ENCODE data around the gene SIMC1. TPM values are rescaled to one million over a fixed set of nuclear protein-coding genes. Genes with fewer than 3 reads are reported as not detected.
A peak's percentile ranks its signal among the peaks of the same experiment; 100 is the strongest.
"Not testable (repeated sequence)": the region's sequence is repeated elsewhere in the genome, so short reads cannot be mapped to it uniquely, and the experiment has no call there.

The SIMC1 gene
- 10 to 100 TPM; 28.4 to 30.3 TPM for total RNA-seq

GRCh38 chr5:176237971-176238644, at the start of gene SIMC1:
TSS of gene SIMC1 (plus strand) at chr5:176238424. CDS start at chr5:176238509, 85 bp downstream.
- H3K27me3 Mint-ChIP-seq (ENCODE audit: low read depth); CTCF ChIA-PET; intact Hi-C loops (cut with micrococcal nuclease); H3K36me3 Mint-ChIP-seq (ENCODE audit: low read depth); H3K9me3 Mint-ChIP-seq: not testable (repeated sequence)
- DNase-seq: peak; percentile 50
- peak within 1 kb of the TSS; percentile 74 for H3K27ac Mint-ChIP-seq
- peak within 1 kb of the TSS; percentile 74 for H3K4me3 Mint-ChIP-seq
- peaks cover 16% of the 10 kb centered on the region for H3K4me1 Mint-ChIP-seq (ENCODE audit: low read depth)

GRCh38 chr5:176188506-176189193, 49.6 kb upstream of the SIMC1 start:
- H3K9me3 Mint-ChIP-seq: no peaks in the 10 kb centered on the region
- H3K36me3 Mint-ChIP-seq (ENCODE audit: low read depth): no peaks in the 10 kb centered on the region
- no peak overlapping the region for H3K4me3 Mint-ChIP-seq
- H3K27ac Mint-ChIP-seq: no peak overlapping the region
- CTCF ChIA-PET: no interaction called here
- no peak for DNase-seq
- intact Hi-C loops (cut with micrococcal nuclease): no loop called here
- no peaks in the 10 kb centered on the region for H3K4me1 Mint-ChIP-seq (ENCODE audit: low read depth)
- peaks cover 1% of the 10 kb centered on the region for H3K27me3 Mint-ChIP-seq (ENCODE audit: low read depth)

GRCh38 chr5:176189857-176190256, 48.4 kb upstream of the SIMC1 start:
- Mint-ChIP-seq H3K9me3 (no peaks in the 10 kb centered on the region), H3K4me1 (ENCODE audit: low read depth) (no peaks in the 10 kb centered on the region), H3K27ac (no peak overlapping the region), H3K27me3 (ENCODE audit: low read depth) (peaks cover 1% of the 10 kb centered on the region), H3K4me3 (no peak overlapping the region), H3K36me3 (ENCODE audit: low read depth) (no peaks in the 10 kb centered on the region)
- intact Hi-C loops (cut with micrococcal nuclease): no loop called here
- CTCF ChIA-PET: interaction anchor here (0.6 kb wide), 1 partner anchor 510 kb away, joined by 3 read pairs; no protein-coding TSS in a partner anchor
- no peak for DNase-seq

GRCh38 chr5:176190886-176191755, 47.1 kb upstream of the SIMC1 start:
- no peaks in the 10 kb centered on the region for H3K36me3 Mint-ChIP-seq (ENCODE audit: low read depth)
- intact Hi-C loops (cut with micrococcal nuclease): no loop called here
- no peak for DNase-seq
- no peak overlapping the region for H3K4me3 Mint-ChIP-seq
- H3K27me3 Mint-ChIP-seq (ENCODE audit: low read depth): peaks cover 1% of the 10 kb centered on the region
- CTCF ChIA-PET: no interaction called here
- no peaks in the 10 kb centered on the region for H3K9me3 Mint-ChIP-seq
- no peak overlapping the region for H3K27ac Mint-ChIP-seq
- peaks cover 5% of the 10 kb centered on the region for H3K4me1 Mint-ChIP-seq (ENCODE audit: low read depth)

GRCh38 chr5:176192094-176192721, 46.0 kb upstream of the SIMC1 start:
- no peaks in the 10 kb centered on the region for H3K36me3 Mint-ChIP-seq (ENCODE audit: low read depth)
- H3K27ac Mint-ChIP-seq: no peak overlapping the region
- H3K27me3 Mint-ChIP-seq (ENCODE audit: low read depth): peaks cover 1% of the 10 kb centered on the region
- intact Hi-C loops (cut with micrococcal nuclease): no loop called here
- H3K9me3 Mint-ChIP-seq: no peaks in the 10 kb centered on the region
- no peak overlapping the region for H3K4me3 Mint-ChIP-seq
- CTCF ChIA-PET: interaction anchor here (0.6 kb wide), 1 partner anchor 373 kb away, joined by 3 read pairs; no protein-coding TSS in a partner anchor
- H3K4me1 Mint-ChIP-seq (ENCODE audit: low read depth): peaks cover 7% of the 10 kb centered on the region
- DNase-seq: no peak

- H3K4me1 Mint-ChIP-seq (ENCODE audit: low read depth): peaks cover 11% of the 10 kb centered on the region
- H3K36me3 Mint-ChIP-seq (ENCODE audit: low read depth); H3K27ac Mint-ChIP-seq; DNase-seq; intact Hi-C loops (cut with micrococcal nuclease); H3K27me3 Mint-ChIP-seq (ENCODE audit: low read depth); H3K4me3 Mint-ChIP-seq; H3K9me3 Mint-ChIP-seq: not testable (repeated sequence)
- CTCF ChIA-PET: interaction anchor here (0.6 kb wide), 1 partner anchor 374 kb away, joined by 3 read pairs; no protein-coding TSS in a partner anchor
These were observed 45.5 kb upstream of the SIMC1 start for GRCh38 chr5:176192722-176193117.

- peaks cover 11% of the 10 kb centered on the region for H3K4me1 Mint-ChIP-seq (ENCODE audit: low read depth)
- H3K36me3 Mint-ChIP-seq (ENCODE audit: low read depth); H3K4me3 Mint-ChIP-seq; DNase-seq; H3K27me3 Mint-ChIP-seq (ENCODE audit: low read depth); H3K27ac Mint-ChIP-seq; intact Hi-C loops (cut with micrococcal nuclease); CTCF ChIA-PET; H3K9me3 Mint-ChIP-seq: not testable (repeated sequence)
These were observed 44.6 kb upstream of the SIMC1 start for GRCh38 chr5:176193636-176194035.

- H3K27ac Mint-ChIP-seq; H3K36me3 Mint-ChIP-seq (ENCODE audit: low read depth); DNase-seq; H3K27me3 Mint-ChIP-seq (ENCODE audit: low read depth); H3K9me3 Mint-ChIP-seq; intact Hi-C loops (cut with micrococcal nuclease); CTCF ChIA-PET: not testable (repeated sequence)
- H3K4me3 Mint-ChIP-seq: peak overlapping the region; percentile 46
- H3K4me1 Mint-ChIP-seq (ENCODE audit: low read depth): peaks cover 13% of the 10 kb centered on the region
These were observed 43.8 kb upstream of the SIMC1 start for GRCh38 chr5:176194238-176195083.

GRCh38 chr5:176195084-176195413, 43.2 kb upstream of the SIMC1 start:
- CTCF ChIA-PET; intact Hi-C loops (cut with micrococcal nuclease); H3K4me3 Mint-ChIP-seq; H3K36me3 Mint-ChIP-seq (ENCODE audit: low read depth); DNase-seq; H3K27ac Mint-ChIP-seq; H3K9me3 Mint-ChIP-seq: not testable (repeated sequence)
- Mint-ChIP-seq H3K4me1 (ENCODE audit: low read depth) (peaks cover 13% of the 10 kb centered on the region), H3K27me3 (ENCODE audit: low read depth) (peaks cover 12% of the 10 kb centered on the region)

- peaks cover 13% of the 10 kb centered on the region for H3K4me1 Mint-ChIP-seq (ENCODE audit: low read depth)
- H3K4me3 Mint-ChIP-seq; H3K27ac Mint-ChIP-seq; intact Hi-C loops (cut with micrococcal nuclease); H3K36me3 Mint-ChIP-seq (ENCODE audit: low read depth); CTCF ChIA-PET; H3K9me3 Mint-ChIP-seq: not testable (repeated sequence)
- H3K27me3 Mint-ChIP-seq (ENCODE audit: low read depth): peaks cover 14% of the 10 kb centered on the region
- peak; percentile 48 for DNase-seq
These were observed 42.6 kb upstream of the SIMC1 start for GRCh38 chr5:176195487-176196207.

- H3K9me3 Mint-ChIP-seq; CTCF ChIA-PET; DNase-seq; H3K36me3 Mint-ChIP-seq (ENCODE audit: low read depth); intact Hi-C loops (cut with micrococcal nuclease); H3K4me3 Mint-ChIP-seq; H3K27ac Mint-ChIP-seq: not testable (repeated sequence)
- H3K4me1 Mint-ChIP-seq (ENCODE audit: low read depth): peaks cover 13% of the 10 kb centered on the region
- H3K27me3 Mint-ChIP-seq (ENCODE audit: low read depth): peaks cover 14% of the 10 kb centered on the region
These were observed 41.4 kb upstream of the SIMC1 start for GRCh38 chr5:176196781-176197180.

All from activated naive CD4-positive, alpha-beta T cell treated with anti-CD3 and anti-CD28 coated beads for 36 hours (primary cell).